Measurements from ENCODE around the gene VDR. TPM values are rescaled to one million over a fixed set of nuclear protein-coding genes. Genes with fewer than 3 reads are reported as not detected.

Gene VDR
- total RNA-seq, 4 donors from 2014 or later = 36.7 to 47.9 (median 41.2) TPM

DNA sequence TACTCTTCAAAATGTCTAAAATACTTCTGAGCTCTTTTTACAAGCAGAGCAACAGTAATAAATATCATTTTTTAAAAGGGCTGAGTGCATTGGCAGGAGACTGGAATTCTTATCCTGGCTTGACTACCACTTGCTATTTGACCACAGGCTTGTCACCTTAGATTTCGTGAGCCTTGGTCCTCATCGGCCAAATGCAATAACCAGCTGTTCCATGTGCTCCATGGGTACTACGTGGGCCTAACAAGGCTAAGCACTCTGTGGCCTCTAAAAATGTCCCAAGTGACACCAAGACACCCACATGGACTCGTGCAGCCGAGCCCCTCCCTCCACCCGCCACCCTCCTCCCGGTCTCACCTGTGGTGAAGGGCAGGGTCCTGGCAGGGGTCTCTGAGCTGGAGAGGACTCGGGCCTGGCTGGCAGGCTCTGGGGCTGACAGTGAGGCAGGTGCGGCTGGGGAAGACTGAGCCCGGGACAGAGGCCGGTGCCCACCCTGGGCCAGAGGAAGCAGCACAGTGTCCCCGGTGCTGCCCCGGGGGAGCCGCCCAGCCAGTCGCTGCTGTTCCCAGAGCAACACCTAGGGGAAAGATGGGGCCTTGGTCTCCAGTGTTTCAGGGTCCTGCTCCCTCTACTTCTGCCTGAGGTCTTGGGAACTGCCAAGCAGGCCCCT is 111.6 kb downstream of the VDR start:
- WGBS = 85% methylated on average over 15 of the region's 15 CpGs
- no peaks in the 10 kb centered on the region for H3K27me3 ChIP-seq
- H3K36me3 ChIP-seq = peaks cover 98% of the 10 kb centered on the region
- TF ChIP-seq POLR2A (IDR thresholded peaks at IDR 0.05) (no peak), EP300 (IDR thresholded peaks at IDR 0.05) (no peak), POLR2AphosphoS5 (IDR thresholded peaks at IDR 0.05) (no peak)
- TF ChIP-seq, protein P1, sequence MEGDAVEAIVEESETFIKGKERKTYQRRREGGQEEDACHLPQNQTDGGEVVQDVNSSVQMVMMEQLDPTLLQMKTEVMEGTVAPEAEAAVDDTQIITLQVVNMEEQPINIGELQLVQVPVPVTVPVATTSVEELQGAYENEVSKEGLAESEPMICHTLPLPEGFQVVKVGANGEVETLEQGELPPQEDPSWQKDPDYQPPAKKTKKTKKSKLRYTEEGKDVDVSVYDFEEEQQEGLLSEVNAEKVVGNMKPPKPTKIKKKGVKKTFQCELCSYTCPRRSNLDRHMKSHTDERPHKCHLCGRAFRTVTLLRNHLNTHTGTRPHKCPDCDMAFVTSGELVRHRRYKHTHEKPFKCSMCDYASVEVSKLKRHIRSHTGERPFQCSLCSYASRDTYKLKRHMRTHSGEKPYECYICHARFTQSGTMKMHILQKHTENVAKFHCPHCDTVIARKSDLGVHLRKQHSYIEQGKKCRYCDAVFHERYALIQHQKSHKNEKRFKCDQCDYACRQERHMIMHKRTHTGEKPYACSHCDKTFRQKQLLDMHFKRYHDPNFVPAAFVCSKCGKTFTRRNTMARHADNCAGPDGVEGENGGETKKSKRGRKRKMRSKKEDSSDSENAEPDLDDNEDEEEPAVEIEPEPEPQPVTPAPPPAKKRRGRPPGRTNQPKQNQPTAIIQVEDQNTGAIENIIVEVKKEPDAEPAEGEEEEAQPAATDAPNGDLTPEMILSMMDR (IDR thresholded peaks at IDR 0.05) = no peak
- no peaks in the 10 kb centered on the region for H3K9me3 ChIP-seq
- DNase-seq (ENCODE audit: low spot score in 2 of 2) = no peak
- H3K4me1 ChIP-seq = peaks cover 3% of the 10 kb centered on the region
- no peak overlapping the region for H3K27ac ChIP-seq
- no peak overlapping the region for H3K4me3 ChIP-seq

DNA sequence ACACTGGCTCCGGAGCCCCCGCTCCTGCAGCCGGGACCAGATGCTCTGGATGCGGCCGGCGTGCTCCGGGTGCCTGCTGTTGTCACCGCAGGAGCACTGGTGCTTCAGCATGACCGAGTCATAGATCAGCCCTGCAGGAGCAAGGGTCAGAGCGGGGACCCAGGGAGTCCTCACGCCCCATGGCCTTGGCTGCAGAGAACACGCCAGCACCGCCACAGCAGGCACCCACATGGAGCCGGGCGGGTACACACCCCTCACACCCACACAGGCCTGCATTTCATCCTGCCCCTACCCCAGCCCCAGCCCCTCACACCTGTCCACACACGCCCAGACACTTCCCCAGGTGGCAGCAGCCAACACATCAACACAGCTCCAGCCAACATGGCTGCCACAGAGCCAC is 112.9 kb downstream of the VDR start:
- no peak for DNase-seq (ENCODE audit: low spot score in 2 of 2)
- WGBS = 68% methylated on average over 5 of the region's 16 CpGs
- Histone ChIP-seq H3K9me3 (no peaks in the 10 kb centered on the region), H3K4me1 (peaks cover 2% of the 10 kb centered on the region), H3K27me3 (no peaks in the 10 kb centered on the region), H3K4me3 (no peak overlapping the region), H3K27ac (no peak overlapping the region), H3K36me3 (peaks cover 98% of the 10 kb centered on the region)
- TF ChIP-seq, protein P1 (IDR thresholded peaks at IDR 0.05) = no peak
- no peak for TF ChIP-seq EP300 (IDR thresholded peaks at IDR 0.05)
- TF ChIP-seq POLR2A (IDR thresholded peaks at IDR 0.05) = no peak
- no peak for TF ChIP-seq POLR2AphosphoS5 (IDR thresholded peaks at IDR 0.05)

Other genes with a start within 250 kb of the VDR start
- gene RPAP3, start 199.0 kb downstream of the VDR start, total RNA-seq = 10 to 100 TPM; 11.7 to 25.5 (median 19.4) TPM
- 10 to 100 TPM in 3 of 4 donors, 1 to 10 TPM in 1; 3.5 to 36.1 (median 20.8) TPM for gene ENDOU, start 179.5 kb downstream of the VDR start, total RNA-seq
- gene RAPGEF3, start 146.1 kb downstream of the VDR start, total RNA-seq = 10 to 100 TPM in 3 of 4 donors, 1 to 10 TPM in 1; 9.3 to 48.9 (median 20.0) TPM
- 10 to 100 TPM; 38.2 to 53.6 (median 44.7) TPM for gene SLC48A1, start 131.8 kb downstream of the VDR start, total RNA-seq
- gene HDAC7, start 85.1 kb downstream of the VDR start, total RNA-seq = 100 to 1,000 TPM in 1 of 4 donors, 10 to 100 TPM in 3; 47.9 to 152 (median 76.2) TPM
- 10 to 100 TPM; 36.8 to 52.9 (median 46.5) TPM for gene TMEM106C, start 58.6 kb upstream of the VDR start, total RNA-seq
- gene COL2A1, start 99.5 kb upstream of the VDR start, total RNA-seq = not detected
- gene SENP1, start 201.1 kb upstream of the VDR start, total RNA-seq = 10 to 100 TPM; 13.5 to 25.5 (median 20.0) TPM
- 10 to 100 TPM; 20.4 to 31.2 (median 27.7) TPM for gene PFKM, start 214.4 kb upstream of the VDR start, total RNA-seq

Data from suprapubic skin (tissue), 4 donors.